Measurements from ENCODE around the gene TMEM132A.
"Not testable (repeated sequence)": the region's sequence is repeated elsewhere in the genome, so short reads cannot be mapped to it uniquely, and the experiment has no call there.

The TMEM132A gene

DNA sequence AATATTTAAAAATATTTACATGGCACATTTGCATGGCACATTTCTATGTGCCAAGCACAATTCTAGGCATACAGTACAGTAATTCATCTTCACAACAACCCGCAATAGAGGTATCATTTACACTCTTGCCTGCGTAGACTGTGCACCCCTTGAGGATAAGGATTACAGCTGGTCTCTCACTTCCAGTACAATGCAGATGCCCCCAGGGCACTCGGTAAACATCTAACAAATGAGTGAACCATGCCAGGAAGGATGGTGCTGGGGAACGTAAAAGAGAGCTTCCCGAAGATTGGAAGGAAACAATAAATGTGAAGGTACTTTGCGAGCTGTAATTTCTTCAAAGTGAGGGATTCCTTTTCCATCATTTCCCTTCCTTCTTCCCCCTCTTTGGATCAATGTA, 19.2 kb upstream of the TMEM132A start:
- DNase-seq (ENCODE audit: low read depth in 2 of 2), result no peak

DNA sequence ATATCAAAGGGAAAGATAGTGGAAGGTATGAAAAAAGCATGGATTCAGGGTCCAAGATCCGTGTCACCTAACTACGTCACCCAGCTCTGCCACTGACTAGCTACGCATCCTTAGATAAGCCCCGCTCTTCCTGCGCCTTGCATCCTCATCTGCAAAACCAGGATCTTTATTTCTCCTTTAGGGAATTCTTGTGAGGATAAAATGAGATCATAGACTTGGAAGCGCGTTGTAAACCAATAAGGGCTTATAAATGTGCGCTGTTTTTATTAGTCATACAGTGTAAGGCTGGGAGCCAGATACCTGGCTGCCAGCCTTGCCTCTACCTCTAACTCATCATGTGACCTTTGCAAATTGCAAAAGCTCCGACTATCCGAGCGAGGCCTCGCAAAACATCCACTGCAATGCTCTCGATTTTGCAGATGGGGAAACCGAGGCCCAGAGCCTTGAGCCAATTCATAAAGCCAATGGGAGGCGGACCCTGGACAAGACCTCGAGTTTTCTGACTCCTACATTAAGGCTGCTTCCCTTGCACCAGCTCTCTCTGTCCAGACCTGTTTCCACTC, 18.6 kb upstream of the TMEM132A start:
- DNase-seq (ENCODE audit: low read depth in 2 of 2), result no peak

GRCh38 chr11:60906132-60906972, 17.9 kb upstream of the TMEM132A start, which contains the start of gene PRPF19:
TSS of gene PRPF19 (minus strand) at chr11:60906585. CDS start at chr11:60906382, 203 bp downstream.
- peak; percentile 96 to 98 for DNase-seq (ENCODE audit: low read depth in 2 of 2)

DNA sequence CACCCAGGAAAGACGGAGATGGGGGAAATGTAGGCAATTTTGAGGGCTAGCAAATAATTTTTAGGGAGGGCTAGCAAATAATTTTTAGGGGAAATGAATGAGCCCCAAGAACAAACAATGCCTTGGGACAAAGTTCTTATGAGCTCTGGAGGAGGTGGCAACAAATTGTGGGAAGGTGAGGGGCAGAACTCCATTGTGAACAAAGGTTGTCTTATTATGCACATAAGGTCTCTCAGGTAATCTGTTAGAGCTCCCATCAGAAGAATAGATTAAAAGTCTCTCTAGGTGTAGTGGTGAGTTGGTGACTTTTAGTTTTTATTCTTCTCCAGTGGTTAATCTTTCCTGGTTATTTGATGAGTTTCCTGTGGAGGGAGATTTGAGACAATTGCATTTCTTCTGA, 15.5 kb upstream of the TMEM132A start:
- DNase-seq (ENCODE audit: low read depth in 2 of 2), result no peak

GRCh38 chr11:60909680-60910280, 14.5 kb upstream of the TMEM132A start:
- not testable (repeated sequence) for DNase-seq (ENCODE audit: low read depth in 2 of 2)

- DNase-seq (ENCODE audit: low read depth in 2 of 2), result no peak
Measured at GRCh38 chr11:60910281-60910687, 14.0 kb upstream of the TMEM132A start.

DNA sequence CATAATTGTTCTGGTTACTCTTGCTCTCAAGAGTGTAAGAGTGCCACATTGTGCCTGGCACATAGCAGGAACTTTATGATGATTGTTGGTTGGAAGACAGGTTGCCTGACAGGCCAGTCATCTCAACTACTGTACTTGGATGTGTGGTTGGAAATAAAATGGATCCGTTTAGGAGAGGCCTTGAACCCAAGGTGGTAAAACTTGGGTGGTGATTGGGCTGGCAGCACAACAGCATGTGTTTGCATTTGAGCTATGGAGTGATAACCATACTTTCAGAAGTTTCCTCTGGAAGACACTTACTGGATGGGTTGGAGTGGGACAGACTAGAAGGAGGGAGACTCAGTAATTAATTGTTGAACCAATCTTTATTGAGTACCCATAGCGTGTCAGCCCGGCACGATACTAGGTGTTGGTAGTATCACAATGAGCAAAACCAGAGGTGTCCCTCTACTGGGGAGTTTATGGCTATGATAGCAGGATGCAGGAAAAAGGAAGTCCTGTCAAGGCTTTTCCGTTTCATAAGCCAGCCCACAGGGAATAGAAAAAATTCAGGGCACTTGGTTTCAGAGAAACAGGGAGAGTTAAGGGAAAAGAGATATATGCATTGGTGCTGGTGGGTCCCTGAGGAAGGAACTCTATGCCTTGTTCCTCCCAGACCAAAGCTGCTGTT, 13.4 kb upstream of the TMEM132A start:
- DNase-seq (ENCODE audit: low read depth in 2 of 2), result no peak

GRCh38 chr11:60912223-60912850, 11.9 kb upstream of the TMEM132A start:
- DNase-seq (ENCODE audit: low read depth in 2 of 2), result no peak

DNA sequence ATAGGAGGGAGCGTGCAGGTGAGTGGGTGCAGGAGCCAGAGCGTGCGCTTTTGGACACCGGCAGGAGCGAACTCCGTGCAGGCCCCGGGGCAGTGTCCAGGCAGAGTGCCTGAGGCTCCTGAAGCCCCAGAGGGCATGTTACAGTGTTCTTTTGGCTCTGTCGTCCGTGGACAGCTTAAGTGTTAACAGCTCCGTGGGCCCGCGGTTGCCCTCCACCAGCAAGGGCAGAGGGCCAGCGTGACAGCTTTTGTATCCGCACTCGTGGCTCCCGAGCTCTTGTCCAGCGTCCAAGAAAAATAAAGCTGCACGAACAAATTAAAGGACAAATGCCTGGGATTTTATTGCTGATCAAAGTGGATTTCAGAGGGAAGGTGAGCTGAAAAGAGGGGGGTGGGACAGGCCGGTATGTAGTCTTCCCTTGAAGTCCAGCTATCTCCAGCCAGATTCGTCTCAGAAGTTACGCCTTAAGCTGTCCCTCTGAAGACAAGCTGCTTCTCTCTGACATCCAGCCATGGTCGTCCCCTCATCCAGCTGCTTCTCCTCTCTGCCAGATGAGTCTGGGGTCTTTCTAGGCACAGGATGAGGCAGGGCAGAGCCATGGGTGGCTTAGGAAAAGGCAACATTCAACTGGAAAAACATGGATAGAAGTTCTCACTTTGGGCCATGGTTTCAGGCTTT, 11.3 kb upstream of the TMEM132A start:
- DNase-seq (ENCODE audit: low read depth in 2 of 2), result no peak

DNA sequence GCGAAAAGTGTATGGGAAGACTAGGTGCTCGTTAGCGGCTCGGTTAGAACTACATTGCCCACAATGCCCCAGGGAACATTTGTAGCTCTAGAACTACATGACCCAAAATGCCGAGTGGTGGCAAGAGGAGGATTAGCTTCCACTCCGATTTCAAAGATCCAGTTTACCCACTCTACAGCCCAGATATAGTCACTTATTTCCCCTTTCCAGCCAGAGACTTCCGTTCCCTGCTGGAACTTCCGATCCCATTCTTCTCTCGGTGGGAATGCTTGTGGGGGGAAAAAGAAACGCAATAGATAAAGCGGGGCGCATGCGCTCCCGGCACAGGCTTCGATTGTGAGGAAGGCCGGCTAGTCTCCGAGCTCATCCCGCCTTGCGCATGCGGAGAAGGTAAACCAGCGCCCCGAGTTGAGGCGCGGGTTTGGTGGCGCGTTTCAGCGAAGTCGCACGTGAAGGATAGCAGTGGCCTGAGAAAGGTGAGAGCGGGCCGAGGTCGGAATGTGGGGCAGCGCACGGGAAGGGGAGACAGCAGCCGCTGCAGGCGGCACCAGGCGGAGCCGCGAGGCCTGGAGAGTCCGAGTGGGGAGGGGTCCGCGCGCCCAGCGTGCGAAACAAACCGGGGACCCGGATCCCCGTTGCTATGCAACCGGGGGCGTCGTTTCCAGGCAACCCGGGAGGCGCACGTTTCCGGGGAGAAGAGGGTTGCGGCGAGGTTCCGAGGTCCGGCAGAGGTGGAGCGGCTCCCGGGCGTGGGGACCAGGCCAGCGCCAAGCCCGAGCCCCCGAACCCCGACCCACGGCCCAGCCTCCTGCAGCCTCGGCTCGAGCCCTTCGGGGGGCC, 10.2 kb upstream of the TMEM132A start, which contains the start of gene TMEM109:
TSS of gene TMEM109 (plus strand) at position 366 of the 840 bp plus-strand sequence. CDS start 5,536 bp downstream, outside the sequence.
- DNase-seq (ENCODE audit: low read depth in 2 of 2), result peak; percentile 63 to 69

- no peak for DNase-seq (ENCODE audit: low read depth in 2 of 2)
Measured at GRCh38 chr11:60914633-60915247, 9.5 kb upstream of the TMEM132A start.

GRCh38 chr11:60915248-60915914, 8.9 kb upstream of the TMEM132A start:
- DNase-seq (ENCODE audit: low read depth in 2 of 2), result peak; percentile 42 to 49

GRCh38 chr11:60916669-60917206, 7.5 kb upstream of the TMEM132A start:
- no peak for DNase-seq (ENCODE audit: low read depth in 2 of 2)

DNA sequence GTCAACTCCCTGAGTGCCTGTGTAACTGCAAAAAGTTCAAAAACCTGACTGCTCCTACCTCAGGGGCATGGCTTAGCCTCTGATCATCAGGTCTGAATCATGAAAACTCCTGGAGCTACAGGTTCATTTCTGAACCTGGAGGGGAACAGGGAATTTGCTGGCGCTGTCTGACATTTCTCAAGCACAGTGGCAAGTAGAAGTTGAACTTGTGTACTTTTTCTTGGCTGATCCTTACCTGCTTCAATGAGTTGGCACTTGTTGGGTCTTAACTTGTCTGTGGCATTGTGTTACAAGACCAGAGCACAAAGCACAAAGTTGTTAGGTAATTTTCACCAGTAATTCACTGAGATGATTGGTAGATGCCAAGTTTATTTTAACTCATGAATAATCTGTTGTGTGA, 7.0 kb upstream of the TMEM132A start:
- DNase-seq (ENCODE audit: low read depth in 2 of 2), result no peak

GRCh38 chr11:60918251-60918938, 5.9 kb upstream of the TMEM132A start:
- DNase-seq (ENCODE audit: low read depth in 2 of 2), result no peak

- no peak for DNase-seq (ENCODE audit: low read depth in 2 of 2)
Measured at GRCh38 chr11:60918939-60919265, 5.4 kb upstream of the TMEM132A start.

GRCh38 chr11:60919320-60919719, 4.9 kb upstream of the TMEM132A start:
- DNase-seq (ENCODE audit: low read depth in 2 of 2), result no peak

DNA sequence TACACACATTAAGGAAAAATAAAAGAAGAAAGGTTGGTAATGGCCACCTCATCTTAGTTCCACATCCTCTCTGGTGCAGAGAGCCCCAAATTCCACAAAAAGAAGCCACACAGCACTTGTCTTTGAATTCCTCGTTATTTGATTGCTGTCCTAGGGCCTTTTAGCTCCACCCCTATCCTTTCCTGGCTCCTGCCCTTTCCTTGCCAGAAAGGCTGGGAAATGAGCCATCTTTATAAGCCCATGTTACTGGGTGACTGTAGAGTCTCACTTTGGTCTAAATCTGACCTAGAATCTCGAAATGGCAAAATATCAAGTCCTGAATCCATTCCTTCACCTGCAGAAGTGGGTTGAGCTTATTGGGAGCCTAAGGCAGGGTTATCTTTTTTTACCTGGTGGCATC, 4.3 kb upstream of the TMEM132A start:
- DNase-seq (ENCODE audit: low read depth in 2 of 2), result no peak

All from stimulated activated CD8-positive, alpha-beta memory T cell treated with anti-CD3 and anti-CD28 coated beads, Interleukin-7, amount 100 ng/mL, for 1 hour (primary cell).